Immature natural killer cell (primary cell): ENCODE results near the gene KANK2. TPM values are rescaled to one million over a fixed set of nuclear protein-coding genes. Genes with fewer than 3 reads are reported as not detected.
A peak's percentile ranks its signal among the peaks of the same experiment; 100 is the strongest.
"Not testable (repeated sequence)": the region's sequence is repeated elsewhere in the genome, so short reads cannot be mapped to it uniquely, and the experiment has no call there.

ENCODE experiments used
- DNase-seq, 3 donors: peaks; one replicate each; pipeline ENCODE4 v3.0.0; 2022; ENCODE audit warnings: mixed read lengths in 1 of 3
- H3K27ac Mint-ChIP-seq, 6 donors: one replicate each; pipeline ENCODE4 v1.8.0; 2020; ENCODE audit warnings: mixed read lengths in 6 of 6, mild to moderate bottlenecking in 5 of 6, inconsistent platforms in 4 of 6, moderate library complexity in 3 of 6
- H3K27me3 Mint-ChIP-seq, 3 donors: one replicate each; pipeline ENCODE4 v1.8.0; 2020 to 2021; ENCODE audit warnings: low read depth in 3 of 3, mild to moderate bottlenecking in 3 of 3, mixed read lengths in 3 of 3, moderate library complexity in 3 of 3, inconsistent platforms in 1 of 3
- H3K36me3 Mint-ChIP-seq, 3 donors: one replicate each; pipeline ENCODE4 v1.8.0; 2020; ENCODE audit warnings: mixed read lengths in 3 of 3, inconsistent platforms in 2 of 3, mild to moderate bottlenecking in 2 of 3
- H3K4me1 Mint-ChIP-seq, 2 donors: one replicate each; pipeline ENCODE4 v1.8.0; 2020; ENCODE audit warnings: inconsistent platforms in 2 of 2, mild to moderate bottlenecking in 2 of 2, mixed read lengths in 2 of 2, moderate library complexity in 1 of 2
- H3K4me3 Mint-ChIP-seq, 5 donors: one replicate each; pipeline ENCODE4 v1.8.0; 2020; ENCODE audit warnings: mild to moderate bottlenecking in 5 of 5, mixed read lengths in 5 of 5, inconsistent platforms in 3 of 5, moderate library complexity in 3 of 5
- H3K9me3 Mint-ChIP-seq, 6 donors: one replicate each; pipeline ENCODE4 v1.8.0; 2020; ENCODE audit warnings: mild to moderate bottlenecking in 6 of 6, mixed read lengths in 6 of 6, inconsistent platforms in 4 of 6, moderate library complexity in 3 of 6
- polyA plus RNA-seq, 3 donors: library from polyadenylated mRNA; unstranded; fragments of 300-500 nt; fragmentation: Illumina TruSeq; gene quantifications; one replicate each; pipeline ENCODE4 v1.2.3, GENCODE V29; 2021

Gene KANK2
- polyA plus RNA-seq, 3 donors from 2014 or later = 0.08 to 0.57 TPM; not detected in 1

- DNase-seq = no peak
- no peaks in the 10 kb centered on the region for H3K9me3 Mint-ChIP-seq
- peaks cover 0 to 3% (median 0%) of the 10 kb centered on the region in 3 donors for H3K27me3 Mint-ChIP-seq
- no peak overlapping the region for H3K4me3 Mint-ChIP-seq
- no peak overlapping the region for H3K27ac Mint-ChIP-seq
- peaks cover 0 to 3% (median 0%) of the 10 kb centered on the region in 3 donors for H3K36me3 Mint-ChIP-seq
- H3K4me1 Mint-ChIP-seq = peaks cover 5% of the 10 kb centered on the region in 2 donors
Measured at GRCh38 chr19:11142528-11143171, 54.7 kb downstream of the KANK2 start.

- H3K9me3 Mint-ChIP-seq = no peaks in the 10 kb centered on the region
- no peak overlapping the region for H3K4me3 Mint-ChIP-seq
- DNase-seq = no peak
- H3K27ac Mint-ChIP-seq = no peak overlapping the region
- H3K36me3 Mint-ChIP-seq = peaks cover 0 to 3% (median 0%) of the 10 kb centered on the region in 3 donors
- H3K4me1 Mint-ChIP-seq = peaks cover 7 to 8% of the 10 kb centered on the region in 2 donors
- peaks cover 0 to 3% (median 0%) of the 10 kb centered on the region in 3 donors for H3K27me3 Mint-ChIP-seq
Measured at GRCh38 chr19:11141937-11142527, 55.3 kb downstream of the KANK2 start.

- Mint-ChIP-seq H3K4me1 (peaks cover 7 to 13% of the 10 kb centered on the region in 2 donors), H3K9me3 (no peaks in the 10 kb centered on the region)
Measured at GRCh38 chr19:11140896-11141295, 56.4 kb downstream of the KANK2 start.

GRCh38 chr19:11140023-11140538 is 57.3 kb downstream of the KANK2 start:
- not testable (repeated sequence) for H3K27me3 Mint-ChIP-seq, H3K9me3 Mint-ChIP-seq, DNase-seq, H3K36me3 Mint-ChIP-seq, H3K4me3 Mint-ChIP-seq, H3K27ac Mint-ChIP-seq
- peaks cover 7 to 13% of the 10 kb centered on the region in 2 donors for H3K4me1 Mint-ChIP-seq

More at GRCh38 chr19:11140896-11141295, 56.4 kb downstream of the KANK2 start:
- Mint-ChIP-seq H3K4me3 (no peak overlapping the region), H3K36me3 (no peaks in the 10 kb centered on the region), H3K27ac (no peak overlapping the region), H3K27me3 (peaks cover 0 to 3% (median 0%) of the 10 kb centered on the region in 3 donors)
- DNase-seq = no peak

- Mint-ChIP-seq H3K9me3 (no peaks in the 10 kb centered on the region), H3K36me3 (no peaks in the 10 kb centered on the region), H3K27me3 (peaks cover 0 to 3% (median 0%) of the 10 kb centered on the region in 3 donors), H3K4me1 (peaks cover 7 to 13% of the 10 kb centered on the region in 2 donors), H3K4me3 (no peak overlapping the region), H3K27ac (no peak overlapping the region)
- no peak for DNase-seq
Measured at GRCh38 chr19:11138601-11139300, 58.6 kb downstream of the KANK2 start.

GRCh38 chr19:11137542-11138384 is 59.6 kb downstream of the KANK2 start:
- Mint-ChIP-seq H3K27ac (peak overlapping the region in 4 of 6 donors; percentile 43 to 83 (median 68)), H3K4me1 (peaks cover 7 to 13% of the 10 kb centered on the region in 2 donors), H3K9me3 (no peaks in the 10 kb centered on the region), H3K4me3 (peak overlapping the region; percentile 52 to 87 (median 86)), H3K36me3 (no peaks in the 10 kb centered on the region), H3K27me3 (peaks cover 0 to 3% (median 0%) of the 10 kb centered on the region in 3 donors)
- DNase-seq = peak; percentile 20 to 50 (median 28)

GRCh38 chr19:11136400-11137101 is 60.8 kb downstream of the KANK2 start:
- H3K9me3 Mint-ChIP-seq = no peaks in the 10 kb centered on the region
- H3K27ac Mint-ChIP-seq = peak overlapping the region in 1 of 6 donors; percentile 61
- peaks cover 0 to 3% (median 2%) of the 10 kb centered on the region in 3 donors for H3K27me3 Mint-ChIP-seq
- no peak for DNase-seq
- H3K4me1 Mint-ChIP-seq = peaks cover 8 to 14% of the 10 kb centered on the region in 2 donors
- H3K36me3 Mint-ChIP-seq = peaks cover 0 to 6% (median under 1%) of the 10 kb centered on the region in 3 donors
- peak overlapping the region in 3 of 5 donors; percentile 41 to 48 (median 42) for H3K4me3 Mint-ChIP-seq

- peaks cover 0 to 2% (median 1%) of the 10 kb centered on the region in 3 donors for H3K27me3 Mint-ChIP-seq
- peaks cover 5 to 21% (median 12%) of the 10 kb centered on the region in 3 donors for H3K36me3 Mint-ChIP-seq
- peaks cover 10% of the 10 kb centered on the region in 2 donors for H3K4me1 Mint-ChIP-seq
- DNase-seq = no peak
- H3K4me3 Mint-ChIP-seq = no peak overlapping the region
- peak overlapping the region in 2 of 6 donors; percentile 33 to 62 for H3K27ac Mint-ChIP-seq
- no peaks in the 10 kb centered on the region for H3K9me3 Mint-ChIP-seq
Measured at GRCh38 chr19:11131471-11131870, 65.9 kb downstream of the KANK2 start.

GRCh38 chr19:11130824-11131455 is 66.4 kb downstream of the KANK2 start:
- peak; percentile 57 to 64 (median 61) for DNase-seq
- no peak overlapping the region for H3K4me3 Mint-ChIP-seq
- H3K4me1 Mint-ChIP-seq = peaks cover 10 to 15% of the 10 kb centered on the region in 2 donors
- peaks cover 10 to 25% (median 12%) of the 10 kb centered on the region in 3 donors for H3K36me3 Mint-ChIP-seq
- H3K9me3 Mint-ChIP-seq = no peaks in the 10 kb centered on the region
- H3K27ac Mint-ChIP-seq = peak overlapping the region in 3 of 6 donors; percentile 57 to 70 (median 69)
- peaks cover 0 to 2% (median 1%) of the 10 kb centered on the region in 3 donors for H3K27me3 Mint-ChIP-seq

GRCh38 chr19:11127905-11128304 is 69.4 kb downstream of the KANK2 start:
- DNase-seq = no peak
- Mint-ChIP-seq H3K4me3 (no peak overlapping the region), H3K4me1 (peaks cover 10 to 17% of the 10 kb centered on the region in 2 donors), H3K9me3 (no peaks in the 10 kb centered on the region), H3K36me3 (peaks cover 10 to 28% (median 15%) of the 10 kb centered on the region in 3 donors), H3K27me3 (peaks cover 0 to 2% (median 1%) of the 10 kb centered on the region in 3 donors), H3K27ac (no peak overlapping the region)

GRCh38 chr19:11125994-11126685 is 71.2 kb downstream of the KANK2 start:
- Mint-ChIP-seq H3K4me3 (no peak overlapping the region), H3K36me3 (peaks cover 10 to 18% (median 11%) of the 10 kb centered on the region in 3 donors), H3K4me1 (peaks cover 7 to 11% of the 10 kb centered on the region in 2 donors), H3K27ac (peak overlapping the region in 2 of 6 donors; percentile 9 to 74), H3K9me3 (no peaks in the 10 kb centered on the region), H3K27me3 (peaks cover 0 to 1% (median 0%) of the 10 kb centered on the region in 3 donors)
- DNase-seq = peak; percentile 52 to 56 (median 56)

GRCh38 chr19:11124157-11124556 is 73.2 kb downstream of the KANK2 start:
- DNase-seq, H3K4me3 Mint-ChIP-seq, H3K27me3 Mint-ChIP-seq, H3K4me1 Mint-ChIP-seq, H3K9me3 Mint-ChIP-seq, H3K27ac Mint-ChIP-seq: not testable (repeated sequence)
- peaks cover 13 to 28% (median 21%) of the 10 kb centered on the region in 3 donors for H3K36me3 Mint-ChIP-seq
